Renal cortical epithelial cell (primary cell): ENCODE measurements around the gene SOCS1. TPM values are rescaled to one million over a fixed set of nuclear protein-coding genes. Genes with fewer than 3 reads are reported as not detected.
"Not testable (repeated sequence)": the region's sequence is repeated elsewhere in the genome, so short reads cannot be mapped to it uniquely, and the experiment has no call there.

ENCODE experiments used
- DNase-seq: peaks from one replicate; pipeline ENCODE4 v3.0.0-alpha.2; 2011; ENCODE audit warnings: low read depth
- total RNA-seq: library from RNA; depleted of rRNA; stranded (reverse); fragments of >200 nt; gene quantifications from 2 replicates; pipeline ENCODE4 v1.2.3, GENCODE V29; 2014

SOCS1 gene
- 1.0 and 4.2 TPM in 2 replicates for total RNA-seq

GRCh38 chr16:11255737-11256660 is at the start of gene SOCS1:
Gene SOCS1 (minus strand): TSS chr16:11256204. CDS start chr16:11255478, 726 bp downstream.
- DNase-seq = peak; percentile 22

GRCh38 chr16:11303405-11304138 is 47.6 kb upstream of the SOCS1 start:
- peak; percentile 75 for DNase-seq

- DNase-seq = no peak
Measured at GRCh38 chr16:11302977-11303376, 47.0 kb upstream of the SOCS1 start.

- no peak for DNase-seq
Measured at GRCh38 chr16:11301645-11302501, 45.9 kb upstream of the SOCS1 start.

- no peak for DNase-seq
Measured at GRCh38 chr16:11300560-11300892, 44.5 kb upstream of the SOCS1 start.

DNA sequence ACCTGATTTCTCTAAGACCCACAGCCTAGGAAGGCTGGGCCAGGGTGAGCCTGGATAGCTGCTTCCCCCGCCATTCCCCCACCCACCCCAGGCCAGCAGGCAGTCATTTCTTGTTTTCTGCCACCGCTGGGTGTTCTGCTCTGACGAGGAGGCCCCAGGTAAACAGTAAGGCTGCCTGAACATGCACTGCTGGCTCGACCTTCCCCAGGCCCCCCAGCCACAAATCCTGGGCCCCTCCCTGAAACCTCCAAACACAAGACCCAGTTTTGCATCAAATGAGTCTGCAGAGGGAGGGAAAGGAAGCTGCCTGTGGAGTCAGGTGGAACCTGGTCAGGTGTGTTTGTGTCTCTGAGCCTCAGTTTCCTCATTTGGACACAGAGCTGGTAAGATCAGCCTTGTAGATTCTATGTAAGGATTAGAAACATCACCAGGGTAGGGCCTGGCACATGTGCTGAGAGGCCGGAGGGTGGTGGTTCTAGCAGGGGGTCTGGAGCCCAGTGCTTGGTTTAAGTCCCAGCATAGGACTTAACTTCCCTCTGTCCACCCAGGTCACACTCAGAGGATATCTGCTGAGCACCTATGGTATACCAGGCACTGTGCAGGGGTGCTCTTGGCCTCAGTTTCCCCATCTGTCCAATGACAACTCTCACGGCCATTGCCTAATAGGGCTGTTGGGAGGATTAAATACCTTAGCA is 44.0 kb upstream of the SOCS1 start:
- DNase-seq = no peak

DNA sequence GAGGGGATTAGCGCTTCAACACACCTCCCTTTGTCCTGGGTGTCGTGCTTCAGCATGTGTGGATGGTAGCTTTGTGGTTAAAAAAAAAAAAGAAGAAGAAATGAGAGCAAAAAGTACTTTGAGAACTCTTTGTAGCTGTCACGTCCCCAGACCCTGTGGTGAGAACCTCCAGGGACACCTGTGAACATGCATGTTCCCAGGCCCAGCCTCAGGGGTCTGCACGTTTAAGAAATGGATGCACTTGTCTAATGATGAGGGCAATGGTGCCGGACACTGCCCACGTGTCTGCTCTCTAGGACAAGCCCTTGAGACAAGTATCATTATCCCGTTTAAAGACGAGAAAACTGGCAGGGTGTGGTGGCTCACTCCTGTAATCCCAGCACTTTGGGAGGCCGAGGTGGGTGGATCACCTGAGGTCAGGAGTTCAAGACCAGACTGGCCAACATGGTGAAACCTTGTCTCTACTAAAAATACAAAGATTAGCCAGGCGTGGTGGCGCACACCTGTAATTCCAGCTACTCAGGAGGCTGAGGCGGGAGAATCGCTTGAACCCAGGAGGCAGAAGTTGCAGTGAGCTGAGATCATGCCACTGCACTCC is 43.0 kb upstream of the SOCS1 start:
- DNase-seq = not testable (repeated sequence)

- no peak for DNase-seq
Measured at GRCh38 chr16:11298143-11298900, 42.3 kb upstream of the SOCS1 start.

GRCh38 chr16:11297492-11298142 is 41.6 kb upstream of the SOCS1 start:
- DNase-seq = peak; percentile 80

GRCh38 chr16:11296706-11297491 is 40.9 kb upstream of the SOCS1 start:
- peak; percentile 65 for DNase-seq

- no peak for DNase-seq
Measured at GRCh38 chr16:11296351-11296705, 40.3 kb upstream of the SOCS1 start.

- DNase-seq = no peak
Measured at GRCh38 chr16:11295672-11296071, 39.7 kb upstream of the SOCS1 start.

DNA sequence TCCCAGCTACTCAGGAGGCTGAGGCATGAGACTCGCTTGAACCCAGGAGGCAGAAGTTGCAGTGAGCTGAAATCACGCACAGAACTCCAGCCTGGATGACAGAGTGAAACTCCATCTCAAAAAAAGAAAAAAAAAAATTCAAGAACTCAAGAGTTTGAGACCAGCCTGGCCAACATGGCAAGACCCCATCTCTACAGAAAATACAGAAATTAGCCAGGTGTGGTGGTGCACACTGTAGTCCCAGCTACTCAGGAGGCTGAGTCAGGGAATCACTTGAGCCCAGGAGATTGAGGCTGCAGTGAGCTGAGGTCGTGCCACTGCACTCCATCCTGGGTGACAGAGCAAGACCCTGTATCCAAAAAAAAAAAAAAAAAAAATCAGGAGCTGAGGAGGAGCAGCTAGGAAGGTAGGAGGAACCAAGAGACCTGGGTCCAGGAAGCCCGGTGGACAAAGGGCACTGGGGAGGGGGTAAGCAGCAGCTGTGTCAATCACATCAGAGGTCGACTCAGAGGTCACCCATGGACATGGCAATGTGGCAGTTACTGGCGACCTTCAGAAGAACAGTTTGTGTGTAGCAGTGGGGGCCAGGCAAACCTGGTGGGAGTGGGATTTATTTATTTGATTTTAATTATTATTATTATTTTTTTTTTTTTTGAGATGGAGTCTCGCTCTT is 36.2 kb upstream of the SOCS1 start:
- no peak for DNase-seq

DNA sequence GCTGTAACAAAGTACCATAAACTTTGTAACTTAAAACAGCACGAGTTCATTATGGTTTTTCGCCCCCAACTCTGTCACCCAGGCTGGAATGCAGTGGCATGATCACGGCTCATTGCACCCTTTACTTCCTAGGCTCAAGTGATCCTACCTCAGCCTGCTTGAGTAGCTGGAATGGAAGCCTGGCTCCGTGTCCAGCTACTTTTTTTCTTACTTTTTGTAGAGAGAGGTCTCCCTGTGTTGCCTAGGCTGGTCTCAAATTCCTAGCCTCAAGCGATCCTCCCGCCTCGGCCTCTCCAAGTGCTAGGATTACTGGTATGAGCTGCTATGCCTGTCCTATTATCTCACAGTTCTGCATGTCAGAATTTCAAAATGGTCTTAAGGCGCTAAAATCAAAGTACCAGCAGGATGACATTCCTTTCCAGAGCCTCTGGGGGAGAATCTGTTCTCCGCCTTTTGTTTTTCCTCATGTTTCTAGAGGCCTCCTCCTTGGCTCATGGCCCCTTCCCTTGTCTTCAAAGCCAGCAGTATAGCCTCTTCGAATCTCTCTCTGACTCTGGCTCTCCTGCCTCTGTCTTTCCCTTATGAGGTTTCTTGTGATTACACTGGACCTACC is 35.2 kb upstream of the SOCS1 start:
- DNase-seq = peak; percentile 40

- DNase-seq = no peak
Measured at GRCh38 chr16:11290102-11290893, 34.3 kb upstream of the SOCS1 start.

DNA sequence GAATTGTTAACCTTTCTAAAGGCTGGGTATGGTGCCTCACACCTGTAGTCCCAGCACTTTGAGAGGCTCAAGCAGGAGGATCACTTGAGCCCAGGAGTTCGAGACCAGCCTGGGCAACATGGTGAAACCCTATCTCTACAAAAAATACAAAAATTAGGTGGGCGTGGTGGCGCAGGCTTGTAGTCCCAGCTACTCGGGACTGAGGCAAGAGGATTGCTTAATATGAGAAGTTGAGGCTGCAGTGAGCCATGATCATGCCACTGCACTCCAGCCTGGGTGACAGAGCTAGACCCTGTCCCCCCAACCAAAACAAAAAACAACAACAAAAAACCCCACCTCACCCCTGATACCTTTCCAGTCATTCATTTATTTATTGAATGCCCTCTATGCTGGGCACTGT is 33.7 kb upstream of the SOCS1 start:
- not testable (repeated sequence) for DNase-seq

GRCh38 chr16:11289202-11289601 is 33.2 kb upstream of the SOCS1 start:
- no peak for DNase-seq
